Renal cortical epithelial cell (primary cell): Measurements from ENCODE around the gene NEMF. TPM values are rescaled to one million over a fixed set of nuclear protein-coding genes. Genes with fewer than 3 reads are reported as not detected.
"Not testable (repeated sequence)": the region's sequence is repeated elsewhere in the genome, so short reads cannot be mapped to it uniquely, and the experiment has no call there.

Experiments
- DNase-seq: peaks from one replicate; pipeline ENCODE4 v3.0.0-alpha.2; 2011; ENCODE audit warnings: low read depth
- total RNA-seq: library from RNA; depleted of rRNA; stranded (reverse); fragments of >200 nt; gene quantifications from 2 replicates; pipeline ENCODE4 v1.2.3, GENCODE V29; 2014

The NEMF gene
- total RNA-seq, 1 donor from 2014 or later, result 117 TPM

DNA sequence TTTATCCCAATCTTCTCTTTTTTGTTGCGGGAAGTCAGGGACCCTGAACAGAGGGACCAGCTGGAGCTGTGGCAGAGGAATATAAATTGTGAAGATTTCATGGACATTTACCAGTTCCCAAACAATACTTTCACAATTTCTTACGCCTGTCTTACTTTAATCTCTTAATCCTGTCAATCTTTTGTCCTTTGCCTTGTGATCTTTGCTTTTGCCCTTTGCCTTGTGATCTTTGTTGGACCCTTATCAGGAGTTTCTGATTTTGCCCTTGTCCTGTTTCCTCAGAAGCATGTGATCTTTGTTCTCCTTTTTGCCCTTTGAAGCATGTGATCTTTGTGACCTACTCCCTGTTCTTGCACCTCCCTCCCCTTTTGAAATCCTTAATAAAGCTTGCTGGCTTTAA, 36.5 kb downstream of the NEMF start:
- not testable (repeated sequence) for DNase-seq

DNA sequence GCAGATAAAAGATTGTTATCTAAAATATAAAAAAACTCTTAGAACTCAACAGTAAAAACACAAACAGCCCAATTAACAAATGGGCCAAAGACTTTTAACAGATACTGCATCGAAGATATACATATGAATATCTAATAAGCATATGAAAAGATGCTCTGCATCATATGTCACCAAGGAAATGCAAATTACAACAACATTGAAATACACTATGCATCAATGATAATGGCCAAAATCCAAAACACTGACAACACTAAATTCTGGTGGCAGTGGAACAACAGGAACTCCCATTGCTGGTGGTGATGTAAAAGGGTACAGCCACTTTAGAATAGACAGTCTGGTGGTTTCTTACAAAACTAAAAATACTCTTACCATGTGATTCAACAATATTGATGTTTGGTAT, 43.8 kb downstream of the NEMF start:
- no peak for DNase-seq

DNA sequence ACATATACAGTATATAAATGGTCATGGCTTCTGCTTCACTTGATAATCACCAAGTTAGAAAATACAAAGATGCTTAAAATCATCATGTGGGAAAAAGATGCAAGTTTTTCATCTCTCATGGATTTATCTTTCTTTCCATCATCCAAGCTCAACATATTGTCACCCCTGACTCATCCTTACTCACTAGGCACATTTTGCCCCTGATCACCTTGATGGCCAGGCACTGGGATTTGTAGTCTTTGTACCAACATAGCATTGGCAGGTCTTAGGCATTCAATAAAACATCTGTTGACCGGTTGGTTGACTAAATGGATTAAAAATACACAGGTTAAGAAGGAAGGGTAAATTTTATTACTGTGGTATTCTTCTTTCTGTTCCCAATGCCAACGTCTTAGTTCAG, 56.6 kb downstream of the NEMF start:
- DNase-seq, result no peak

DNA sequence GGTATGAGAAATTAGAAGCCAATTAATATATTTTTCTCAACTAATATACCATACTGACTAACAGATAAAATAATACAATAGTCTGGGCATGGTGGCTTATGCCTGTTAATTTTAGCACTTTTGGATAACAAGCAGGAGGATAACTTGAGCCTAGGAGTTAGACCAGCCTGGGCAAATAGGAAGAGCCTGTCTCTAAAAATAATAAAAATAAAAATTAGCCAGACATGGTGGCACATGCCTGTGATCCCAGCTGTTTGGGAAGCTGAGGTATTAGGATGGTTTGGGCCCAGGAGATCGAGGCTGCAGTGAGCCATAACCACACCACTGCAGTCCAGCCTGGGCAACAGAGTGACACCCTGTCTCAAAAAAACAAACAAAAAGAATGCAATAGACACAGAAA, 60.0 kb downstream of the NEMF start:
- no peak for DNase-seq

DNA sequence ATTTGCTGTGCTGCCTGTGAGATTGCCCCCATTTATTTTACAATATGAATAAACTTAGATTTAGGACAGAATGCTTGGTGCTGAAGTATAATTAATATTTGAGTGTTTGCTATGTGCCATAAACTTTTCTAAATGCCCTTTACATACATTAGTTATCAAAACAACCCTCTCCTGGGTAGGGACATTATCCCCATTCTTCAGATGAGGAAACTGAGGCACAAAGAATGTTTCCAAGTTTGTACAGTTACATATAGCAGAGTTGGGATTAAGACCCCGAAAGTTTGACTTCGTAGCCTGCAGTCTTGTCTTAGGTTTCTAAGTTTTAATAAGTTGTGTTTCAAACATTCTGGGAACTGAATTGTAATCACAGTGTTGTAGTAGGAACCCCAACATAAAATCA, 66.3 kb downstream of the NEMF start:
- DNase-seq, result no peak

DNA sequence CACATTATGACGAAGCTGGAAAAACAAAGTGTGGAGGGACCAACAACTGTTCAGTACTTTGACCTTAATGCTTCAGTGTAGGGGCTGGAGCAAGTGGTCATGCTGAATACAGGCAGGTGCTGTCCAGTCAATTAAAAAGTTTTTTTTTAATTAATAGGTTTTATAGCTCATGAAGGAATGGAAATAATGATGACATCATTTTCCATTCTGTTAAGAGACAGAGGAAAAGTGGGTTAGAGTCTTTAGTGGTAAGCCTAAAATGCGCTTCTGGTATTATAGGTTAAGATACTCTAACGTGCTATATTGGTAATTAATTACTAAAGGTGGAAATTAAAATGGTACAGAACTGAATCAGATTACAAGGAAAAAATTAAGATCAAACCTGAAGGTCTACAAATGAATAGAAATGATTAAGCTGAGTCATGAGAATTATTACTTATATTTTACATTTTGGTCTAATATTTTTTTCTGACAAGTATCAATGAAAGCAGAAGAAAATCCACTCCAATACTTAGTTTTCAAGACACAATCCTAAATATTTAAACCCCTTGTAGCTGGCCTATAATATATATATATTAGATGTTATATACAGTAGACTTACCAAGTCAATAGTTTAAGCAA, 69.1 kb downstream of the NEMF start:
- no peak for DNase-seq

DNA sequence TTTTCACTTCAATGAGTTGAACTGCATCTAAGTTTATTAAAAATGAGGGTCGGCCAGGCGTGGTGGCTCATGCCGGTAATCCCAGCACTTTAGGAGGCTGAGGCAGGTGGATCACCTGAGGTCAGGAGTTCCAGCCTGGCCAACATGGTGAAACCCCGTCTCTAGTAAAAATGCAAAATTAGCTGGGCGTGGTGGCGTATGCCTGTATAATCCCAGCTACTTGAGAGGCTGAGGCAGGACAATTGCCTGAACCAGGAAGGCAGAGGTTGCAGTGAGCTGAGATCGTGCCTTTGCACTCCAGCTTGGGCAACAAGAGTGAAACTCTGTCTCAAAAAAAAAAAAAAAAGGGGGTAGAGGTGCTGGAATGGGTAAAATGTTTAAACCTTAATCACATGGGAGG, 71.5 kb downstream of the NEMF start:
- DNase-seq, result not testable (repeated sequence)

DNA sequence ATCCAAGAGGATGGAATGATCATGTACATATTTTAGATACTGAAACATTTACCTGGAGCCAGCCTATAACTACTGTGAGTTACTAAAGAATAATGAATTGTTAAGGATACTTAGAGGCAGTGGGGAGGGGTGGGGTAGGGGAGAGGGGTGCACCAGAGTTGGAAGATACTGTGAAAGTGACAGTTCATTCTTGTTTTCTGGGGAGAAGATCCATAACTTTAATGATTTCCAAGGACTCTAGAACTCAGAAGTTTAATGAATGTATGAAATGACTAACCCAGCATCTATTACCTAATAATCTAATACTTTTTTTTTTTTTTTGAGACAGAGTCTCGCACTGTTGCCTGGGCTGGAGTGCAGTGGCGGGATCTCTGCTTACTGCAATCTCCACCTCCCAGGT, 74.2 kb downstream of the NEMF start:
- no peak for DNase-seq

DNA sequence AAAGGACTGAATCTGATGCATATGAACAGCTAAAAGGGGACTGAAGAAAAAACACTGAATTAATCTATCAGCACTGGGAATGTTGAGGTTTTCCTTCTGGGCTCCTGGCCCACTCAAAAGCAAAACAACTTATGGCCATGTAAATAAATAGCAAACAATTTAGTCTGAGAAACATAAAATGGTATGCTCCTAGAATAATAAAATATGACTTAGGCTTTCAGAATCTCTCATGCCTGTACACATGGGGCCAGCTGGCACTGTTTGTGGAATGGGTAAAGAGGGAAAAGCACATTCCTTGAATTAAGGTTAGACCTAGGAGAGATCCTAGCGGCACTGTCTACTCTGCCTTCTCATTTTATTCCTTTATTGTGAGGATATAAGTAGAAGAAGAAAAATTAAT, 78.5 kb downstream of the NEMF start:
- DNase-seq, result no peak

DNA sequence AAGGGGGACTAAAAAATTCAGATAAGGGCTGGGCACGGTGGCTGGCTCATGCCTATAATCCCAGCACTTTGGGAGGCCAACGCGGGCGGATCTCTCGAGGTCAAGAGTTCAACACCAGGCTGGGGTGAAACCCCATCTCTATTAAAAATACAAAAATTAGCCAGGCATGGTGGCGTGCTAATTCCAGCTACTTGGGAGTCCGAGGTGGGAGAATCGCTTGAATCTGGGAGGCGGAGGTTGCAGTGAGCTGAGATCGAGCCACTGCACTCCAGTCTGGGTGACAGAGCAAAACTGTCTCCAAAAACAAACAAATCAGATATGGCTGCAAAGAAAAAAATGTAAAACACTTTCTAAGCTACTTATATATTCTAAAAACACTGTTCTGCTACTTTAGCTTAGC, 80.9 kb downstream of the NEMF start:
- not testable (repeated sequence) for DNase-seq

DNA sequence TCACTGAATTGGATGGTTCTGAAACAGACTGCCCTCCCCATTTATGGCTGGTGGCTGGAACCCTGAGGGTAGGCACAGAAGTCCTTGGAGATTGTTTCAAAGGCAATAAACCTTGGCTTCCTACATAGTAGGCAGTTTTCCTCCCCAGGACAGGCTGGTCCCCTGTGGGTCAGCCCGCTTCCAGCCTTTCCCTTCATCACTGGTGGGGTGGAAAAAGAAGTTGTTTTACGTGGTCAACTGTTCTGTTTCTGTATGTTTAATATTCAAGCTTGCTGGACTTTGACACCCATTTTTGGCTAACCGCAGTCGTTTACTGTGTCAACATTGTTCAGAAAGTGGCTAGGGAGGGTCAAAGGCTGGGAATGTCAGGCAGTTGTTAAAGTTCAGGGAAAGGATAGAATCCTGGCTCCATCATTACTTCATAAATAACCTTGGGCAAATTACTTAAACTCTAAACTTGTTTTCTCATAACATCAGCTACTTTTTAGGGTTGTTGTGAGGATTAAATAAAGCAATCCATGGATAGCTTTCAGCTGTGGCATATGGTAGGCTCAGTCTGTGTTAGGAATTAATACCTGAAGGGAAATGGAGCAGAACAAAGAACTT, 82.3 kb downstream of the NEMF start:
- DNase-seq, result peak; percentile 98

DNA sequence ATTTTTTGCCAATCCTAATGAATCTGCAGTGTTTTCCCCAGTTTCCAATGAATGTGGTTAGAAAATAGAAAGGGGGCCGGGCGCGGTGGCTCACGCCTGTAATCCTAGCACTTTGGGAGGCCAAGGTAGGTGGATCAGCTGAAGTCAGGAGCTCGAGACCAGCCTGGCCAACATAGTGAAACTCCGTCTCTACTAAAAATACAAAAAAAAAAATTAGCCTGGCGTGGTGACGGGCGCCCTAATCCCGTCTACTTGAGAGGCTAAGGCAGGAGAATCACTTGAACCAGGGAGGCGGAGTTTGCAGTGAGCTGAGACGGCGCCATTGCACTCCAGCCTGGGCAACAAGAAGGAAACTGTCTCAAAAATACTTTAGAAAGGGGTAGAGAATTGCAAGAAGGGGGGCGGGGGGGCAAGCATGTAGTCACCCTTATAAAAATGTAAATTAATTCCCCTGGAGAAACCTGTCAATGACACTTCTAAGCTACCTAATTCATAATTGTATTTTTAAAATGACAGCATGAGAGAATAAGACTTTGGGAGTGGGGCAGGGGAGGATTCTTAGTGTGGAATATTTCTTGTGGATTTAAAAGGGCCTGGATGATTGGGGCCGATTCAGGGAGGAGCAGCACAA, 82.9 kb downstream of the NEMF start:
- no peak for DNase-seq

DNA sequence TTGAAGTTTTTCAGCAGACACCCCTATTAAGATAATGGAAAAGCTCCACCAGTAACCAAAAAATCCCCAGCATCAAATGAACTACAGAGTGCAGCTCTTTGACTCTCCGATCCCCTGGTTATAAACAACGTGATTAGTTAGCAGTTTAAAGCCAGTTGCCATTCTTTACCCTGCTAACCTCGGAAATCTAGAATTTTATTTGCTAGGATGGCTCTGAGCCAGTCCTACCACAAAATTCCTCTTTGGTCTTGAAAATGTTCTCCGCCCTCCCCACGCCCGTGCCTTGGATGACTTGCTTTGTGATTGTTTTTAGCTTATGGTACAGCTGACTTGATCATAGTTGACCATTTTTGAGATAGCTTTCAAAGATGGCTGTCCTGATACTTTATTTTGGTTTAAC, 83.4 kb downstream of the NEMF start:
- peak; percentile 79 for DNase-seq

DNA sequence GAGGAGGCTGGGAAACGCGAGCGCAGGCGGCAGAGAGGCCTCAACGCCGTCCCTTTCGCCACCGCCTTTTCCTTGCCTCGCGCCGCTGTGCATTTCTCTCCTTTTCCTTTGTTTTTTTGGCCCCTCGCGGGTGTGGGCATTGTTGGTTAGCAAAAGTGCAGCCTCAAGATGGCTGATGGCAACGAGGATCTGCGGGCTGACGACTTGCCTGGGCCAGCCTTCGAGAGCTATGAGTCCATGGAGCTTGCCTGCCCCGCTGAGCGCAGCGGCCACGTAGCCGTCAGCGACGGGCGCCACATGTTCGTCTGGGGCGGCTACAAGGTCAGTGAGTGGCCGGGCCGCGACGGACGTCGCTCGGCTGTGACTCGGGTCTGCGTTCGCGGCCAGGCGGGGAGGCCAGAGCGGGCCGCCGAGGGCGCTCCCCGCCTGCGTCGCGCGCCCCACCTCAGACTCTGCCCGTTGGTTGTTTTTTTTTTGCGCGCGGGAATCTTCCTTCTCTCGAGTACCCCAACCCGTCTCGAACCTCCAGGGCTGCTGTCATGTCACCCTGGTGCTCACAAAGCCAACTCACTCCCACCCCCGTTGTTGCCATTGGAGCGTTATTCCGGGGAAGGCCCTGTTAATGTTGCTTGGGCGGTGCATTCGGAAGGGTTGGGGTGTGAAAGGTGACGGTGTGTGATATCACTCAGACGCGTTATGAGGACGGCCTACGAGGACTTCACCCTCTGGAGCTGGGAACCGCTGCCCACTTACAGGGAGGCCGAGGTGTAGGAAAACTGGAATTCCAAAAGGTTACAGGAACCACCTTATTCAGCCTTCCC, 84.1 kb downstream of the NEMF start:
- DNase-seq, result peak; percentile 69

DNA sequence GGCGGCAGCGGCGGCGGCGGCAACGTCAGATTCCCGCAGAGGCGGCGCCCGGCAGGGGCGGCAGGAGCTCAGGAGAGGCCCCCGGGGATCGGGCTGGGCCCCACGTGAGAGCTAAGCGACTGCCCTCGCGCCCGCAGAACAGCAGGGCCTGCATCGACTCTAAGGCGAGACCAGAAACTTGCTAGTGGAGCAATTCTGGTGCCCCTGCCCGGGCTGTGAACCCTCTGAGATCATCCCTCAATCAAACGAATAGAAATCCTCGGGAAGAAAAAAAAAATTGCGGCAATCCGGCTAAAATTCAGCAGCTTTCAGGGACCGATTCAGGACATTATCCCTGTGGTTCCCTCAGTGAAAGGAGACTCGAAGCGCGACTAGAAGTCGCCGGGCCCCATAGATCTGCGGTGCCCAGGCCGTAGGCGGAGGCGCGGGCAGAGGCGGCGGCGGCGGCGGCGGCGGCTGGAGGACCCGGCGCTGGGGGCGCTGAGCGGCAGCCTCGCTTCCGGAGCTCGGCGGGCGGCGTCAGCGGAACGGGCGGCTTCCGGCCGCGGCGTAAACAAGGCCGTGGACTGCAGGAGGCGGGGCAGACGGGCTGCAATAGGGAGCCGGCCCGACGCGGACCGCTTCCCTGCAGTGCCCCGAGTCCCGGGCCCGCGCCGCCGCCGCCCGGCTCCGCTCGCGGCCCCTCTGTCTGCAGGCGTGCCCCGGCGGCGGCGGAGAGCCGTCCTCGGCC, 84.9 kb downstream of the NEMF start, which contains the start of gene KLHDC2:
Gene KLHDC2 (plus strand): TSS at position 583 of the 730 bp plus-strand sequence. CDS start 316 bp downstream, outside the sequence.
- peak; percentile 62 for DNase-seq

DNA sequence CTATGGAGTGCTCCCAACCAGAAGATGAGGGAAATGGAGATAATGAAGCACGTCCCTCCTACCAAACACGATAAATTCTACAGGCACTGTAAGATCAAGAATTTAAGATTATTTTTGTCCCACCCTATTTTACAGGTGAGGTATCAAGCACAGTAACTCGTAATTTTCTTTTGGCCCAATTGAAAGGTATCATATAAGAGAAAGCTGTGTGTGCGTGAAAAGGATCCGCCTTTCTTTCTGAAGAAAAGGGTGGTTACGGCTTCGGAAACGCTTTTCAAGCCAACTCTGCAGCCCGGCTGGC, 85.4 kb downstream of the NEMF start:
- no peak for DNase-seq

DNA sequence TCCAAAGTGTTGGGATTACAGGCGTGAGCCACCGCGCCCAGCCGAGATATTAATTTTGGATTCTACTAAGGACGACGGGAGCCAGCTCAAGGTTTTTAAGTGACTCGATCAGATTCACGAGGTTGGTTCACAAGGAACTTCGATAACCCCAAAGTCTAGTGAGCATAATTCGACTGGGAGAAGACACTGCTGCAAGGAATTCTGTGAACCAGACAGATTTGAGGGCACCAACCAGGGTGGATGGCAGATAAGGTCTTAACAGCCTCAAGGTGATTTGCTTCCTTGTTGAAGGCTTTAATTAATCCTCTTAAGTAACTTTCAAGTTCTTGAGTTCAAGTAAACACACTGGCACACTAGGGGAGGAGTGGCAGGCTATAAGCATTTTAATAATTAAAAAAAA, 85.7 kb downstream of the NEMF start:
- DNase-seq, result no peak

DNA sequence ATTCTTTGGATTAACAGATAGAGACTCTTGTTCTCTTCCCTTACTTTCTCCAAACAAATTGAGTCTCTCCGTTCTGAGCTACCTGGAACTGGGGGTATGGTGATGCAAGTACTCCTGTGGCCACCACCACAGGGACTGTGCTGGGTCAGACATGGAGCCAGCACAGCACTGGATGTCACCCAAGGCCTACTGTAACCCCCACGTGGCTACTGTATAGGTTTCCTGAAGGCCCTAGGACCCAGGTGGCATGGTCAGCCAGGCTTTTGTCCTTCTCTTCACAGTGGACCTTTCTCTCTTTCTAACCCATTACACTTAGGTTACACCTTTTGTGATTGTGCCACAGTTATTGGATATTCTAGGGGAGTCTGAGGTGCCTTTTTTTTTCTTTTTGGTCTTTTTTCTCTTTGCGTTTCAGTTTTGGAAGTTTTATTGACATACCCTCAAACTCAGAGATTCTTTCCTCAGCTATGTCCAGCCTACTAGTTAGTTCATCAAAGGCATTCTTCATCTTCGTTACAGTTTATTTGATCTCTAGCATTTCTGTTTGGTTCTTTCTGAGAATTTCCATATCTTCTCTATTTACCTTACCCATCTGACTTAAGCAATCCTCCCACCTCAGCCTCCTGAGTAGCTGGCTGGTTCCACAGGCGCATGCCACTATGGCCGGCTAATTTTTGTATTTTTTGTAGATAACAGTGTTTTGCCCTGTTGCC, 90.6 kb downstream of the NEMF start:
- no peak for DNase-seq

DNA sequence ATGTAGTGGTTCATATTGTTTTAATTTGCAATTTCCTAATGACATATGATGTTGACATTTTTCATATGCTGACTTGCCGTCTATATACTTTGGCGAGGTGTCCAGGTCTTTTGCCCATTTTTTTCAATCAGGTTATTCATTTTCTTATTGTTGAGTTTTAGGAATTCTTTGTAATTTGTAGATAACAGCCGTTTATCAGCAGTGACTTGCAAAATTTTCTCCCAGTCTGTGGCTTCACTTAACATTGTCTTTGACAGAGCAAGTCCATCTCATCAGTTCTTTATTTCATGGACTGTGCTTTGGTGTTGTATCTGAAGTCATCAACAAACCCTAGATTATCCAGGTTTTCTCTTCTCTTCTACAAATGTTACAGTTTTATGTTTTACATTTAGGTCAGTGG, 97.2 kb downstream of the NEMF start:
- DNase-seq, result no peak

DNA sequence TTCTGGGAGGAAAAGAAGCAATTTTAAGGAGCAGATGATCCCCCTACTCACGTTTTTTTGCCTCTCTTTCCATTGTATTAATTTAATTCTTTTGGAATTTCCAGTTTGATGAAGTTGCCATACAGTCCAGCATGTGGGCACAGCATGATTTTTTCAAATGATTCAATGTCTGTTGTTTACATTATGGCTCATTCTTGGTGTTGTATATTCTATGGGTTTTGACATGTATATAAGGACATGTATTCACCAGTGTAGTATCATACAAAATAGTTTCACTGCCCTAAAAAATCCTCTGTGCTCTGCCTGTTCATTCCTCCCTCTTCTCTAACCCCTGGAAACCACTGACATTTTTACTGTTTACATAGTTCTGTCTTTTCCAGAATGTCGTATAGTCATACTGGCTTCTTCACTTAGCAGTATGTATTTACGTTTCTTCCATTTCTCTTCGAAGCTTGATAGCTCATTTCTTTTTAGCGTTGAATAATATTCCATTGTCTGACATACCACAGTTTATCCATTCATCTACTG, 98.0 kb downstream of the NEMF start:
- DNase-seq, result no peak

DNA sequence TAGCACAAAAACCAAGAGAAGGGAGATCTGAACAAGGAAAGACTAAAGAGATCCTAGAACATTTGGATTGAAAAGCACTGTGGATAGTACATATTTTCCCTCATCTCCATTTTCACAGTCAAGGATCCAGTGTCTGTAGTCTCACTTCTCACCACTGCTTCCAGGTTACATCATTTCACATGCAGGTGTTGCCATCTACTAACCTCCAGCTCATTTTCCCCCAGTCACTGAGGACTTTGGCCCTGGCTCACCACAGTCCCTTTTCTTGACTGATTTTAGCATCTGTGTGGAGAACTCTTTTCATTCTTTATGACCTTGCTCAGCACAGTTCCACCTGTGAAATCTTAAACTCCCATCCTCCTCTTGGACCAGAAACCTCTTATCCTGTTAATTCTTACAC, 106.1 kb downstream of the NEMF start:
- not testable (repeated sequence) for DNase-seq
